Gastrocnemius medialis (tissue), 4 donors: ENCODE measurements around the gene LRRK1. TPM values are rescaled to one million over a fixed set of nuclear protein-coding genes. Genes with fewer than 3 reads are reported as not detected.
A peak's percentile ranks its signal among the peaks of the same experiment; 100 is the strongest.

Experiments used
- ATAC-seq, 2 donors: fragments of 150-250 bp; one replicate each; pipeline ENCODE4 v1.9.1; 2016
- DNase-seq, 2 donors: peaks; one replicate each; pipeline ENCODE4 v3.0.0-alpha.2; 2019
- H3K27ac ChIP-seq, 4 donors: fragments of 200-600 bp; sonication (generic); 1 replicate in 1 of 4; 2 replicates in 3 of 4; pipeline ENCODE4 v1.5.1; 2016 to 2018; ENCODE audit warnings: mild to moderate bottlenecking in 2 of 4, moderate library complexity in 1 of 4
- H3K27me3 ChIP-seq, 3 donors: fragments of 200-600 bp; sonication (generic) in 2 of 3; 1 replicate in 1 of 3; 2 replicates in 2 of 3; pipeline versions ENCODE4 v1.5.1 to v1.6.0; 2016 to 2019; ENCODE audit warnings: mild to moderate bottlenecking in 1 of 3, moderate library complexity in 1 of 3
- H3K36me3 ChIP-seq, 2 donors: fragments of 200-600 bp; sonication (generic) in 1 of 2; one replicate each; pipeline ENCODE4 v1.5.1; 2017 to 2018
- H3K4me1 ChIP-seq, 2 donors: fragments of 200-600 bp; sonication (generic) in 1 of 2; one replicate each; pipeline ENCODE4 v1.5.1; 2016 to 2017; ENCODE audit warnings: mild to moderate bottlenecking in 2 of 2
- H3K4me3 ChIP-seq, 4 donors: fragments of 200-600 bp; sonication (generic) in 3 of 4; 1 replicate in 1 of 4; 2 replicates in 3 of 4; pipeline ENCODE4 v1.5.1; 2016 to 2019; ENCODE audit warnings: mild to moderate bottlenecking in 2 of 4
- H3K9me3 ChIP-seq, 3 donors: fragments of 200-600 bp; sonication (generic) in 2 of 3; 1 replicate in 1 of 3; 2 replicates in 2 of 3; pipeline ENCODE4 v1.5.1; 2016 to 2019
- CTCF ChIP-seq, 5 experiments: fragments of 450-650 bp in 3 of 5; fragments of 200-600 bp in 2 of 5; sonication (generic) in 2 of 5; IDR thresholded peaks in 4 of 5; conservative IDR thresholded peaks in 1 of 5; 1 replicate in 4 of 5; 2 replicates in 1 of 5; pipeline ENCODE4 v1.5.1; 2016 to 2019; ENCODE audit warnings: antibody characterized with exemption in 5 of 5, mild to moderate bottlenecking in 3 of 5, moderate library complexity in 3 of 5
- POLR2A ChIP-seq, 2 donors: fragments of 450-650 bp; IDR thresholded peaks; one replicate each; pipeline ENCODE4 v1.6.1; 2017; ENCODE audit warnings: antibody characterized with exemption in 2 of 2, mild to moderate bottlenecking in 2 of 2, moderate library complexity in 2 of 2
- in situ Hi-C, 4 donors: fragments of 200-750 bp; cut with MboI; loops; one replicate each; pipeline versions ENCODE4 v1.15.0 to v1.8.0; 2017; ENCODE audit warnings: low sequenced_read_pairs in 4 of 4
- intact Hi-C: fragments of 100-400 bp; cut with DNase I; formaldehyde crosslinking; loops from one replicate; pipeline ENCODE4 v1.15.1; 2023; ENCODE audit warnings: low total_unique reads
- total RNA-seq, 4 donors: library from RNA; depleted of rRNA; stranded (reverse); fragments of >200 nt; gene quantifications; one replicate each; pipeline versions ENCODE4 v1.1.0 to v1.2.3, GENCODE V29; 2016

Gene LRRK1
- total RNA-seq, 4 donors from 2014 or later: 0.87 to 5.6 (median 1.7) TPM

GRCh38 chr15:101023501-101024072, 104.4 kb downstream of the LRRK1 start:
- Histone ChIP-seq H3K27ac (peak overlapping the region in 2 of 4 donors; percentile 18 to 31), H3K27me3 (no peaks in the 10 kb centered on the region), H3K4me3 (no peak overlapping the region), H3K4me1 (no peaks in the 10 kb centered on the region), H3K36me3 (no peaks in the 10 kb centered on the region), H3K9me3 (no peaks in the 10 kb centered on the region)
- TF ChIP-seq POLR2A (IDR thresholded peaks at IDR 0.05) (no peak), CTCF (IDR thresholded peaks at IDR 0.05 in 4 of 5, conservative IDR thresholded peaks at IDR 0.05 in 1 of 5) (no peak)
- DNase-seq (no peak), ATAC-seq (no peak)
- in situ Hi-C loops: loop anchor here in 1 of 4 donors (25.0 kb wide), 1 partner anchor 1086 kb away; no protein-coding TSS in a partner anchor
- intact Hi-C loops: no loop called here

GRCh38 chr15:101024073-101024695, 105.0 kb downstream of the LRRK1 start:
- no peak overlapping the region for H3K4me3 ChIP-seq
- intact Hi-C loops: no loop called here
- DNase-seq (no peak), ATAC-seq (peak in 1 of 2 donors; percentile 70)
- in situ Hi-C loops: loop anchor here in 1 of 4 donors (25.0 kb wide), 1 partner anchor 1087 kb away; no protein-coding TSS in a partner anchor
- H3K27me3 ChIP-seq: no peaks in the 10 kb centered on the region
- peak overlapping the region in 2 of 4 donors; percentile 18 to 31 for H3K27ac ChIP-seq
- H3K36me3 ChIP-seq: no peaks in the 10 kb centered on the region
- TF ChIP-seq CTCF (IDR thresholded peaks at IDR 0.05 in 4 of 5, conservative IDR thresholded peaks at IDR 0.05 in 1 of 5): no peak
- TF ChIP-seq POLR2A (IDR thresholded peaks at IDR 0.05): no peak
- no peaks in the 10 kb centered on the region for H3K4me1 ChIP-seq
- no peaks in the 10 kb centered on the region for H3K9me3 ChIP-seq

- intact Hi-C loops: no loop called here
- in situ Hi-C loops: loop anchor here in 1 of 4 donors (25.0 kb wide), 1 partner anchor 1088 kb away; no protein-coding TSS in a partner anchor
- no peaks in the 10 kb centered on the region for H3K36me3 ChIP-seq
Measured at GRCh38 chr15:101024706-101025500, 105.7 kb downstream of the LRRK1 start.

GRCh38 chr15:101025501-101025885, 106.3 kb downstream of the LRRK1 start:
- no peaks in the 10 kb centered on the region for H3K4me1 ChIP-seq
- ATAC-seq (no peak), DNase-seq (no peak)
- no peaks in the 10 kb centered on the region for H3K27me3 ChIP-seq
- H3K4me3 ChIP-seq: no peak overlapping the region
- H3K27ac ChIP-seq: no peak overlapping the region
- in situ Hi-C loops: no loop called here
- no peak for TF ChIP-seq POLR2A (IDR thresholded peaks at IDR 0.05)
- TF ChIP-seq CTCF (IDR thresholded peaks at IDR 0.05 in 4 of 5, conservative IDR thresholded peaks at IDR 0.05 in 1 of 5): no peak
- intact Hi-C loops: no loop called here
- no peaks in the 10 kb centered on the region for H3K9me3 ChIP-seq
- H3K36me3 ChIP-seq: no peaks in the 10 kb centered on the region

More at GRCh38 chr15:101024706-101025500, 105.7 kb downstream of the LRRK1 start:
- H3K4me1 ChIP-seq: no peaks in the 10 kb centered on the region
- no peak overlapping the region for H3K27ac ChIP-seq
- TF ChIP-seq POLR2A (IDR thresholded peaks at IDR 0.05) (no peak), CTCF (IDR thresholded peaks at IDR 0.05 in 4 of 5, conservative IDR thresholded peaks at IDR 0.05 in 1 of 5) (no peak)
- DNase-seq (no peak), ATAC-seq (no peak)
- H3K9me3 ChIP-seq: no peaks in the 10 kb centered on the region
- H3K4me3 ChIP-seq: no peak overlapping the region
- H3K27me3 ChIP-seq: no peaks in the 10 kb centered on the region
